GM19372 (cell line): Measurements from ENCODE around the gene EWSR1.
"Not testable (repeated sequence)": the region's sequence is repeated elsewhere in the genome, so short reads cannot be mapped to it uniquely, and the experiment has no call there.

Experiments
- ATAC-seq: cut with Tn5 transposase; IDR thresholded peaks from one replicate; pipeline ENCODE4 v1.9.1; 2021; ENCODE audit warnings: mild to moderate bottlenecking, low read depth, moderate library complexity; ENCODE audit not compliant: unreplicated experiment

Gene EWSR1

GRCh38 chr22:29247891-29248290, 20.2 kb upstream of the EWSR1 start:
- ATAC-seq = not testable (repeated sequence)

- no peak for ATAC-seq
Measured at GRCh38 chr22:29251265-29251664, 16.8 kb upstream of the EWSR1 start.

DNA sequence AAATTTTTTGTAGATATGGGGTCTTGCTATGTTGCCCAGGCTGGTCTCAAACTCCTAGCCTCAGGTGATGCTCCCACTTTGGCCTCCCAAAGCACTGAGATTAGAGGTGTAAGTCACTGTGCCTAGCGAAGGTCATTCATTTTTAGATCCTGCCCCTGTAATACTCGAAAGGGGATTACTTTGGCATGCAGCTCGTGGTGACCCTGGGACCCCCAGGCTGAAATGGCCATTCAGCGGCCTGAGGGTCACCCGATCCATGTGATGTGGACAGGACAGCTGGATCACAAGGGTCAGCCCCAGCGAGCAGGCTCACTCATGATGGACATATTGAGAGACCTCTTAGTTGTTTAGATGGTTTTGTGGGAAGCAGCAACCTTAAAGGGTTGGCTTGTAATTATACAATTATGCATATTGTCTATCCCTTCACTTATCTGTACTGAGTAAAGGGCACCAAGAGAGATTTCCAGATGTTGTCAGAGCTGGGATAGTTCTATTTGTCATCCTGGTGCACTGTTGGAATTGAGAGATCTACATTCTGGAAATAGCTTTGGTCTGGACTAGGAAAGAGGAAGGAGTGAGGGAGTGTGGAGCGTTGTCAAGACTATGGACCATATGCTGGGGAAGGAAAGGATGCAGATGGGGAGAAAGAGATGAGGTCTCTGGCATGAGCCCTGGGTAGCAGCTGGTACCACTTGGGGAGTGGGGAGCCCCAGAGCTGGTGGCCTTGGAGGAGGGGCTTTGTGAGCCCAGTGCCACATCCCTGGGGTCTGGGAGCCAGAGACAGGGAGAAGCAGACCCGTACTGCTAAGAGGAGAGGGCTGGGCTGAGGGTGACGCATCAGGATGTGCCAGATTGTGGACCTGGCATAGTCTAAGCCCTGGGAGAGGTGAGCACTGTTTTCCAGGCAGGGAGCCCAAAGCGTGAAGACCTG, 15.8 kb upstream of the EWSR1 start:
- no peak for ATAC-seq

- no peak for ATAC-seq
Measured at GRCh38 chr22:29253561-29254285, 14.3 kb upstream of the EWSR1 start.

DNA sequence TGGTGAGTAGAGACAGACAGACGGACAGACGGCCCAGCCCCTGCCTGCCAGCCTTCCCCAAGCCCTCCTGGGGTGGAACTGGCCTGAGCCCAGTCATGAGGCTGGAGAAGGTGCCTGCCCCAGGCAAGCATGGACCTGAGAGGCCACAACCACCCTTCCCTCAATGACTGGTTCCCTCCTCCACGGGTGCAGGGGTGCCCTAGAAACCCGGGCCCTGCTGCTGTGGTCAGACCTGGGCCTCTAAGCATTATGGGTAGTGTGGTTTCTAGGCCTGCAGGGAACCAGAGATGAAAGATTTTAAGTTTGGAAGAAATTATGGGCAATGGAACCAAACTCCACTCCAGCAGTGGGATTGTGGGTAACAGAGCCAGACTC, 13.8 kb upstream of the EWSR1 start:
- ATAC-seq = no peak

- no peak for ATAC-seq
Measured at GRCh38 chr22:29255064-29255621, 12.9 kb upstream of the EWSR1 start.

GRCh38 chr22:29256606-29257325, 11.3 kb upstream of the EWSR1 start:
- ATAC-seq = no peak

GRCh38 chr22:29257751-29258181, 10.3 kb upstream of the EWSR1 start:
- no peak for ATAC-seq

DNA sequence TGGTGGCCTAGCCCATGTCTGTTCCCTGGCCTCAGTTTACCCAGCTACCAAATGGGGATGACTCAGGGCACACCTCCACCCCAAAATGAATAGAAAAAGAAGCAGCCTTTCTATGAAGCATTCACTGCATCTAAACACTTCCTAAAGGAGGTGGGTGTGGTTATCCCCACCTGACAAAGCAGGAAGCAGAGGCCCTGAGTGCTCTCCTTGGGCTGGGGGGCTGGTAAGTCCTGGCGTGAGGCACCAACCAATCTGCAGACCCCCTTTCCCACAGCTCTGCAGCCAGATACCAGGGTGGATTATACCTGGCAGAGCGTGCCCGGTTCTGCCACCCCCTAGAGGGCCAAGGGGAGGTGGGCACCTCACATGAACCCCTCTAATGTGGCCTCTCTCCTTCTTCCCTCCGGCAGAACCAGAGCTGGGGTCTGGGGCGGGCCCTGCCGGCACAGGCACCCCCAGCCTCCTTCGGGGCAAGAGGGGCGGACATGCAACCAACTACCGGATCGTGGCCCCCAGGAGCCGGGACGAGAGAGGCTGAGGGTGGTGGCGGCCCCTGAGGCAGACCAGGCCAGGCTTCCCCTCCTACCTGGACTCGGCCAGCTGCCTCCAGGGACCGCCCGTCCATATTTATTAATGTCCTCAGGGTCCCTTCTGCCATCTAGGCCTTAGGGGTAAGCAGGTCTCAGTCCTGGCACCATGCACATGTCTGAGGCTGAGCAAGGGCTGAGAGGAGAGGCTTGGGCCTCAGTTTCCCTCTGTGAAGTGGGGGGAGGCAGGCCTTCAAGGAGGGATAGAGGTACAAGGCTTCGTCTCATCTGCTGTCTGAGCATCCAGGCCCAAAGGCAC, 9.4 kb upstream of the EWSR1 start:
- no peak for ATAC-seq

GRCh38 chr22:29259253-29259899, 8.7 kb upstream of the EWSR1 start:
- no peak for ATAC-seq

GRCh38 chr22:29260031-29260560, 8.0 kb upstream of the EWSR1 start:
- no peak for ATAC-seq

GRCh38 chr22:29260601-29261315, 7.3 kb upstream of the EWSR1 start:
- ATAC-seq = no peak

DNA sequence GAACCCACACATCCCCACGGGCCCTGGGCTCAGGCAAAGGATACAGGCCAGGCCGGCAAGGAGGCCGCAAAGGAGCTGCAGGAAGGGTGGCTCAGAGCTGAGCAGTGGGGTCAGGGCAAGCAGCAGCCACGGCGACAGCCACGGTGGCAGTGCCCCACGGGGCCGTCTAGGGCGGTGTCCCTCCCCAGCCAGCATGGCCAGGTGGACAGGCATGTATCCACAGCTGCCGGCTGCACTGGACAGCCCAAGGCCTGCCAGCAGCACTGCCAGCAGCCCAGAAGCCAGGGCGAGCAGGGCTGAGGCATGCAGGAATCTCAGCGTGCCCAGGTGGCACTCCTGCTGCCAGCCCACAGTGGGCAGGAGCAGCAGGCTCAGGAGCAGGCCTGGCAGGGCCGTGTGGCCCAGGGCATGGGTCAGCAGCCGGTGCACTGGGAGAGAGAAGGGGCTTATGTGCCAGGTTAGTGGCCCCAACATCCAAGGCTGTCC, 4.2 kb upstream of the EWSR1 start:
- ATAC-seq = no peak

GRCh38 chr22:29265305-29265704, 2.8 kb upstream of the EWSR1 start:
- ATAC-seq = no peak

DNA sequence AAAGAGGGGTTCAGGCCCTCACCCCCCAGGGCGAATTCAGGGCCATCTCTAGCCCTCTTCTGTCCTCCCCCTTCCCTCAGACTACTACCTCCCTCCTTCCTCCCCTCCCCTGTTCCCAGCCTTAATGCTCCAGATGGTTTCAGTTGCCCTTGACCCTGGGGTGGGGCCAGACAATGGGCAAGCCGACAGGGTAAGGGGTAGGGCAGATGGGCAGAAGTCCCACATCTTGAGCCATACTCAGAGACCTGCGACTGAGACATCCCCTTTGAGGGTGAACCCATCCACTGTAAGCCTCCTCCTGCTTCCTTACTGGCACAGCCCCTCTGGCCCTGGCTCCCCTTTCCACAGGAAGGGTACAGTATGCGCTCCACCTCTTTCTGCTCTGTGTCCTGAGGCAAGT, 2.1 kb upstream of the EWSR1 start:
- no peak for ATAC-seq

- ATAC-seq = no peak
Measured at GRCh38 chr22:29266564-29267461, 1.3 kb upstream of the EWSR1 start.

DNA sequence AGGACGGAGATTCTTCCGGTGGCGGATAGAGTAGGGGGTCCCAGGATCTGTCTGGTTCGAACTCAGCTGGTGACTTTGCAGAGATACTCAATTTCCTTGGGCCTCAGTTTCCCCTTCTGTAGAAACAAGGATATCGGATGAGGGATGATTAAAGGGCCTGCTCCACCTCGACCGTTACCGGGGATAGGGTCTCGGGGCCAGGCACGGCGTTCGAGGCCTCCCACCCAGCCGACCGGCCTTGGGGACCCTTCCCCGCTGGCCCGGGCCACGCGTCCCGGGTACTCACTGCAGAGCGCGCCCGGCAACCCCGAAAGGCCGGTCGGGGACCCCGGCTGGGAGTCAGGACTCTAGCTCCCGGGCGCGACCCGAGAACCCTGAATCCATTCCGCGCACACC, 608 bp upstream of the EWSR1 start:
- no peak for ATAC-seq
